Mucosa of rectum (tissue), 2 donors: Measurements from ENCODE around the gene FAIM2.

Experiments used
- H3K27ac ChIP-seq, 2 donors: one replicate each; pipeline ENCODE4 v1.7.0; 2013; ENCODE audit warnings: inconsistent platforms in 2 of 2, low read depth in 2 of 2, low read length in 2 of 2
- H3K27me3 ChIP-seq, 2 donors: one replicate each; pipeline ENCODE4 v1.7.0; 2013; ENCODE audit warnings: low read length in 2 of 2; ENCODE audit not compliant: control insufficient read depth in 2 of 2, insufficient read depth in 2 of 2
- H3K36me3 ChIP-seq, 2 donors: one replicate each; pipeline ENCODE4 v1.7.0; 2013; ENCODE audit warnings: low read length in 2 of 2; ENCODE audit not compliant: control insufficient read depth in 2 of 2, insufficient read depth in 2 of 2
- H3K4me1 ChIP-seq, 2 donors: one replicate each; pipeline ENCODE4 v1.7.0; 2013; ENCODE audit warnings: low read length in 2 of 2, mild to moderate bottlenecking in 1 of 2; ENCODE audit not compliant: control insufficient read depth in 2 of 2, insufficient read depth in 2 of 2
- H3K4me3 ChIP-seq, 2 donors: one replicate each; pipeline ENCODE4 v1.7.0; 2013; ENCODE audit warnings: low read length in 2 of 2
- H3K9ac ChIP-seq, 2 donors: one replicate each; pipeline ENCODE4 v1.7.0; 2013; ENCODE audit warnings: low read length in 2 of 2, low read depth in 1 of 2, mild to moderate bottlenecking in 1 of 2
- H3K9me3 ChIP-seq, 2 donors: one replicate each; pipeline ENCODE4 v1.7.0; 2013; ENCODE audit warnings: low read length in 2 of 2; ENCODE audit not compliant: control insufficient read depth in 2 of 2
- donor health status: healthy.
- donor health status: Normal muscosa, but diverticular disease.

Gene FAIM2

GRCh38 chr12:49888461-49889151 is 15.1 kb downstream of the FAIM2 start:
- H3K4me1 ChIP-seq: peaks cover 6 to 25% of the 10 kb centered on the region in 2 donors
- H3K9me3 ChIP-seq: no peaks in the 10 kb centered on the region
- no peaks in the 10 kb centered on the region for H3K27me3 ChIP-seq
- H3K36me3 ChIP-seq: no peaks in the 10 kb centered on the region
- no peak overlapping the region for H3K4me3 ChIP-seq
- peak overlapping the region; percentile 38 to 52 for H3K27ac ChIP-seq
- no peak overlapping the region for H3K9ac ChIP-seq

DNA sequence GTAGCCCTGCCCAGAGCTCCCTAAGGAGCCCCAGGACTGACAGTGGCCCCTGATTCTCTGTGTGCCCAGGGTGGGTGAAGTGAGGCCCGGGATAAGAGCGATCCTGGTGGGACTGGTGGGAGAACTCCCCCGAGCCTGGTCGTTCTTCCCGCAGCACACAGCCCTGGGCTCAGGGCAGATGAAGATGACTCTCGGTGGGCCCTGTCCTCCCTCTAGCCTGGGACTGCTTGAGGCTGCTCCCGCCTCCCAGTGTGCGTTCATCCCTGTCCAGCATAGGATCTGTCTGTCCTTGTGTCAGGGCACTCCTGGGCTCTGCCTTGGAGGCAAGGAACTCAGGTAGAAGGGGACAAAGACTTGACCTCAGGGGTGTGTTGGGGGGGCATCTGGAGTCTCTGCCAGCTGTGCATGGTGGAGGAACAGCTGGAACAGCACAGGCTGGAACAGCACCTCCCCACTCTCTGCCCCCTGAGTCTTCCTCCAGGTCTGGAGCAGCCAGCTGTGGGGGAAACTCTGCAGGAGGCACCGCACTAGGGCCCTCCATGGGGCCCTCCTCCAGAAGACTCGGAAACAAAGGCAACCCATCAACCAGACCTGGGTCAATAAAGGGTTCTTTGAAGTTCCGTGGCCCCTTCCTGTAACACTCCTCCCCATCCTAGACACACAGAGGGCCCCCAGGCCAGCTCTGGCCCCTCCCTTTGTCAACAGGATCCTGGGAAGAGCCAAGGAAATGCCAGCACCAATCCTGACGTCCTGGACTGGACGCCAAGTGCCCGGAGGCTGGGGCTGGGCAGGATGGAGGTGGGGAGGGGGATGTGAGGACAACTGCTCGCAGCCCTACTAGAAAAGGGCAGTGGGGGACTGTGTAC is 15.9 kb downstream of the FAIM2 start:
- Histone ChIP-seq H3K9me3 (no peaks in the 10 kb centered on the region), H3K27ac (no peak overlapping the region), H3K36me3 (no peaks in the 10 kb centered on the region), H3K9ac (no peak overlapping the region), H3K4me3 (no peak overlapping the region), H3K27me3 (no peaks in the 10 kb centered on the region), H3K4me1 (peaks cover 6 to 25% of the 10 kb centered on the region in 2 donors)

DNA sequence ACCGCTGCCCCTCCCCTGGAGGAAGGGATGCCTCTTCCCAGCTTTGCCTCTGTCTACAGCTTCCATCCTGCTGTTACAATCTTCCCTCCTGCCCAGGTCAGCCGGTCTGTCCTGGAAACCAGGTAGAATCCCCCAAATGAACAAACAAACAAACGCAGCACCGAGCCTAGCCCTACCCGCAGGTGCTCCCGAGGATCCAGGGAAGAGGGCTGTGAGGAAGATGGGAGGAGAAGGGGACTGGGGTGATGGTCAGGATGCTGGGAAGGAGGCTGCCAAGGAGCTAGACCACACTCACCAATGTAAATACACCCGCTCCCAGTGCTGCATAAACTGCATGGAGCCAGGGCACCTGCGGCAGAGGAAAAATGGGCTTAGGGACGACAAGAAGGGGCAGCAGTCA is 16.6 kb downstream of the FAIM2 start:
- no peaks in the 10 kb centered on the region for H3K36me3 ChIP-seq
- H3K27ac ChIP-seq: no peak overlapping the region
- no peaks in the 10 kb centered on the region for H3K9me3 ChIP-seq
- H3K4me3 ChIP-seq: no peak overlapping the region
- no peak overlapping the region for H3K9ac ChIP-seq
- H3K4me1 ChIP-seq: peaks cover 6 to 25% of the 10 kb centered on the region in 2 donors
- H3K27me3 ChIP-seq: no peaks in the 10 kb centered on the region

DNA sequence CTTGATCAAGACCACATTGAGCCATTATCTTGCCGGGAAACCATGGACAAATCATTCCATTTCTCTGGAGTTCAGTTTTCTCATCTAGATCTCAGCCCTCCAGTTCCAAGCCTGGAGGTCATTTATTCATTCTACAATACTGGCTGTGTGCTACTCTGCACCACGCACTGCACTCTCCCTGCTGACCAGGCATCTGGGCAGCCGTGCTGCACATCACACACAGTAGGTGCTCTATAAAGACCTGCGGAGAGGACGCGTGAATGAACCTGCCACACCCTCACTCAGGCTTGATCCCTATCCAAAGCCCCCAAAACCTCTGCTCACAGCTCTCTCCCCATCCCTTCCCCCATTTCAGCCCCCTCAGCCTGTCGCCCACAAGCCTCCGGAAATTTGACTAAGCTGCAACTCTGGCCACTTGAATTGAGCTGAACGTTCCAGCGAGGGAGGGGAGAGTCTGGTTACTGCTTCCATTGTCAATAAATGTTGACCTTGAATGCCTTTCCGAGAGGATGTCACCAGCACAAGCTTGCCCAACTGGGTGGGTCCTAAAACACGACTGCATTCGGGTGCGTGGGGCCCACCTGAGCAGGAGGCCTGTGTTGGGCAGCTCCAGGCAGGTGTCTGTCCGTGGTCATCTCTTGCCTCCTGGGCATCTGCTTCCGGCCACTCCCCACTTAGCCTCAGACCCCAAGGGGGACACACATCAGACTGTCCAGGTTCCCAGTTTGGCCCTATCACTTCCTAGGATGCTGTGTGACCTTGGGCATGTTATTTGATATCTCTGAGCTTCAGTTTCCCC is 17.8 kb downstream of the FAIM2 start:
- Histone ChIP-seq H3K27ac (no peak overlapping the region), H3K27me3 (no peaks in the 10 kb centered on the region), H3K4me1 (peaks cover 0 to 15% of the 10 kb centered on the region in 2 donors), H3K9ac (no peak overlapping the region), H3K36me3 (no peaks in the 10 kb centered on the region), H3K9me3 (no peaks in the 10 kb centered on the region), H3K4me3 (no peak overlapping the region)

DNA sequence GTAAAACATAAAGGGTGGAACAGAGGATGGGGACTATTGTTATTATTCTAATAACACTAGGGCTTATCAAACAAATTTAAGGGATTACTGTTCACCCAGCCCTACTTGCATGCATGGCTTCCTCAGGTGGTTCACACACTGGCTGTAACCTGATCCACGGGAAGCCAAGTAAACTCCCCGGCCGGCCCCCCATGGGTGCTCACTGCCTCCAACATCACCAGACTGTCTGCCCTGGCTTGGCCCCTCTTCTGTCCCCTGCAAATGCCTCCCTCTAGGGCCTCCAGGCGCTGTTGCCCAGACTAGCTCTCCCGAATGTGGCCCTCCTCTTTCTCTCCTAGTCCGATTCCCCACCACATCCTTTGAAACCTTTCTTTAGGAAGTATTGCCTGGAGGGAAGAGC is 18.6 kb downstream of the FAIM2 start:
- no peaks in the 10 kb centered on the region for H3K36me3 ChIP-seq
- no peaks in the 10 kb centered on the region for H3K27me3 ChIP-seq
- no peak overlapping the region for H3K4me3 ChIP-seq
- no peak overlapping the region for H3K9ac ChIP-seq
- peaks cover 0 to 10% of the 10 kb centered on the region in 2 donors for H3K4me1 ChIP-seq
- H3K9me3 ChIP-seq: peaks cover 0 to 3% of the 10 kb centered on the region in 2 donors
- no peak overlapping the region for H3K27ac ChIP-seq

GRCh38 chr12:49882851-49883464 is 20.7 kb downstream of the FAIM2 start:
- peaks cover 0 to 5% of the 10 kb centered on the region in 2 donors for H3K9me3 ChIP-seq
- no peak overlapping the region for H3K9ac ChIP-seq
- no peaks in the 10 kb centered on the region for H3K4me1 ChIP-seq
- no peak overlapping the region for H3K4me3 ChIP-seq
- peaks cover 0 to 3% of the 10 kb centered on the region in 2 donors for H3K36me3 ChIP-seq
- H3K27me3 ChIP-seq: no peaks in the 10 kb centered on the region
- H3K27ac ChIP-seq: no peak overlapping the region

- peaks cover 0 to 3% of the 10 kb centered on the region in 2 donors for H3K36me3 ChIP-seq
- H3K9ac ChIP-seq: no peak overlapping the region
- H3K27me3 ChIP-seq: no peaks in the 10 kb centered on the region
Observed at GRCh38 chr12:49882248-49882850, 21.4 kb downstream of the FAIM2 start.

DNA sequence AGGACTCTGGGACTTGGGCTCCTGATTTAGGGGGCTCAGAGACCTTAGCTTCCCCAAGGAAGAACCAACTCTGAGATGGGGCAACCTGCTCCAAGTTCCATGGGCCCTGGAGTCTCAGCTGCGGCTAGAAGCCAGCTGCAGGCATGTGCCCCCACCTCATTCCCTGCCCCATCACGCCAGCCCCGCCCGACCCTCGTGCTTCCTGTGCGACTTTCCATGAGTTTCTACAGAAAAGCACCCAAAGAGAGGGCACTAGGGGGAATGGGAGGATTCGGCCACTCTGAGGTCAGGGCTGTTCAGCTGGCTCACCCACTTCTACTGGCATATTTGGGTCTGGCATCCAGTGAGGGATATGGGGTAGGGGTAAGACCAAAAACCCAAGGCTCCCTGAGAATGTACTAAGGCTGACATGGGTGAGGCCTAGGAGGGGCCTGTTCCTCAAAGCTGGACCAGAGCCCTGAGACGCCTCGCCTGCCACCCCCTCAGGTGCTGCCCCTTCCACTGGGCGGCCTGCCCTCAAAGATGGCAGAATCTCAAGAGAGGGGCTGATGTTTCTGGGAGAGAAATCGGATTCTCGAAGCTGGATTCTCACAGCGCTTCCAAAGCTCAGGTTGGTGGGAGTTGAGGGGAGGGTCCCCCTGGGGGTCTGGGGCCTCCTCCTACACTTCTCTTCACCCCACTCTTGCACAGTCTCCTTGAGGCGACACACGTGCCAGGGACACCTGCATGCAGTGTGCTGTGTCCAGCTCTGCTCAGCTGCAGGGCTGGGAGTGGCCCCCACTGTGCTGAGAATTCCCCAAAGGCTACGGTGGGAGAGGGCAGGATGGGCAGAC is 22.1 kb downstream of the FAIM2 start:
- Histone ChIP-seq H3K27me3 (no peaks in the 10 kb centered on the region), H3K4me1 (no peaks in the 10 kb centered on the region), H3K4me3 (no peak overlapping the region), H3K9ac (no peak overlapping the region), H3K27ac (no peak overlapping the region), H3K9me3 (peaks cover 0 to 5% of the 10 kb centered on the region in 2 donors), H3K36me3 (peaks cover 0 to 3% of the 10 kb centered on the region in 2 donors)

More at GRCh38 chr12:49882248-49882850, 21.4 kb downstream of the FAIM2 start:
- Histone ChIP-seq H3K27ac (no peak overlapping the region), H3K4me3 (no peak overlapping the region), H3K4me1 (no peaks in the 10 kb centered on the region), H3K9me3 (peaks cover 0 to 5% of the 10 kb centered on the region in 2 donors)
